ENCODE measurements around the gene MGME1.
"Not testable (repeated sequence)": the region's sequence is repeated elsewhere in the genome, so short reads cannot be mapped to it uniquely, and the experiment has no call there.

The MGME1 gene

GRCh38 chr20:17941087-17941825 is 27.6 kb upstream of the MGME1 start:
- no peak for DNase-seq

DNA sequence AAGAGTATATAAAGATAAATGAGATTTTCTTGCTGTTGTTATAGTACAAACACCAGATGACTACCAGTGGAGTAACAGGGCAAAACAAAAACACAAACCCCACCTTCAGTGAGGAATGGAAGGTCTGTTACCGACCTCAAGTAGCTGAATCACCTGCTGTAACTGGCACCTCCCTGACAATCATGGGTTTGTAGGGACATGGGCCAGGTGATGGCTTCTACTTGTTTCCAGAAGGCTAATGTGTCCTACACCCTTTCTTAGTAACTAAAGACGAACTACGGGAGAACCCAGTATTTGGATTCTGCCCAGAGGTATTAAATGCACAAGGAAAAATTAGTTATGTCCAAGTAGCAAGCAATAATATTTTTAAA is 27.0 kb upstream of the MGME1 start:
- no peak for DNase-seq

DNA sequence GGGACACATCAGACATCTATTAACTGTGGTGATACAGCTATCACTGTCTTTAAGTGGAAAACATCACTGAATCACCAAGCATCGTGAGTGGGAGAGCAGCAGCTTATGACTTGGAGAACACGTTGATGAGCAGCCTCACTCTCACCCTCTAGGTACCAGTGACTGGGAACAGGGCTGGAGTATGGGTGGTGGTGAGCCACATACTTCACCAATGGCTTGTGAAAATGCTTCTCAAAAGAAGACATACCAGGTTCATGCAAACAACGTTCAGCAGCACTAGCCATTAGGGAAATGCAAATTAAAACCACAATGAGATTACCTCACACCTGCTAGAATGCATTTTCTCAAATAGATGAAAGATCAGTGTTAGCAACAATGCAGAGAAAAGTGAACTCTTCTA is 25.5 kb upstream of the MGME1 start:
- DNase-seq, result no peak

DNA sequence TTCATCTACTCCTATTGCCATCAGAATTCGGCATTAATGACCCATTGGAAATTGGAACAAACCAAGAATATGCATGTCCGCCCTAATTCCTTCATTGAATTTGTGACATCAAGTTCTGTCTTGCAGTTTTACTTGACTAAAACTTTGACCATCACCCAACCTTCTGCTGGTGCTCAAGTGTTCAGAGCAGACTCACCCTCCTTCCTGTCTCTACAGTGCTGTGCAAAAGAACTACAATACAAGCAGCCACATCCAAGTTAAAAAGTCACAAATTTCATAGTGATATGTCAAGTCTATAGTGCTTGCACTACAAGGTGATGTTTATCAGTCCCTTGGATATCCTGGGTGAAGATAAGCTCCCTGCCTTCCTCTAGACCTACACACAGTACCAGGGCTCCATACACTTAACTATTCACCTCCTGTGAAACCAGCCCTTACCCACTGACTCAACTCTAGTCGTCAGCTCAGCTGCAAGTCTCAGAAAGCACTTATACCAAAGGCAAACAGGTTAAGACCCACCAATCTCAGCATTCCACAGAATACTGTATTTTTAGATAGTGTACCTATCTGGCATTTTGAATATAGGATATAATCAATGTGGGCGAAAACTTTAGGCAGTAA is 23.9 kb upstream of the MGME1 start:
- no peak for DNase-seq

DNA sequence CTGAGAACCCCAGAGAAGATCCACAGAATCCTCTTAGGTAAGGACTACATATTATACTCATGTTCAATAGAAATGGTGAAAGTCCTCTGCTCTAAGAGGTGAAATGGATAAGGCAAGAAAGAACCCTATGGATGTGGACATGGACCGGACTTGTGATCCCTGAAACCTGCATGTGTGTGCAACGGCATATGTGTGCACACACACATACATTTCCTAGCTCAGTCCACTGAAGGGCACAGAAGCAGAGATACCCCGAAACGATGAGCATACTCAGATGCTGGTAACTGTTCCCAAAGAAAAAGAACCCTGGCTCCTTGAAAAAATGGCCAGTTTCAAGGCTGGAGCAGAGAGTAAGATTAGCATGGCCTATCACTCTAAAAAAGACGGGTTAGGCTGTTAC is 22.8 kb upstream of the MGME1 start:
- no peak for DNase-seq

GRCh38 chr20:17946572-17947473 is 22.0 kb upstream of the MGME1 start:
- no peak for DNase-seq

GRCh38 chr20:17947474-17947815 is 21.4 kb upstream of the MGME1 start:
- no peak for DNase-seq

DNA sequence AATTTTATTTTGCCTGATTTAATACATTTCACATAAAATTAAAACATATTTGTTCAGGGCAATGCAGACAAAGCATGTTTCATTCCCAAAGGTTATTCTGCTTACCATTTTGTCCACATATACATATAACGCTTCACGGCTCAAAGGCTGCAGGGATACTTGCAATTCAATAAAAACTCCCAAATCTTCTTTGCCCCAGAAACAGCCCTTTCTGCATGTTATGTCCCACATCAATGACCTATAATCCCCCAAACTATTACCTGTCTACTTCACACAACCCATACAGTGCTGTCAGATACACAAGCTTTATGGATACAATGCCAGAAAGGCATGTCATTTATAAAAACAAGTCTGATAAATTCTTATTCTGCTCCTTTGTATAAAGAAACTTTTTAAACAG is 20.4 kb upstream of the MGME1 start:
- DNase-seq, result no peak

- DNase-seq, result no peak
Observed at GRCh38 chr20:17949899-17950298, 18.9 kb upstream of the MGME1 start.

GRCh38 chr20:17950670-17951069 is 18.1 kb upstream of the MGME1 start:
- DNase-seq, result no peak

DNA sequence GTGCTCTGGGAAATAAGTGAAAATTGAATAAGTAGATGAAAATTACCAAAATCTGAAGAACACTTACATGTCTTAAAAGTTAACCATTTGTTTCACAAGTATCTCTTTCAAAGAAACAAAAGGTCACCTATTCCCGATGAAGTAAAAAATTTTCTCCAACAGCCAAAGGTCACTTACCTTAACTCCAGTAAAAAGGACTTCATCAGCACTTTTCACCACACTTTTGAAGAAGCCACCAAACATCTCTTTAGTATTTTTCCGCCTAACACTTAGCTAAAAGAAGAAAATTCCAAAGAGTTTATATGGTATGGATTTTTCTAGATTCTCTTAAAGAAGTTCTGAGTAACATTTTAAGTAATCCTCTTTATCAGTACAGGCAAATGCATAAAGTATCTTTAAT is 17.5 kb upstream of the MGME1 start:
- DNase-seq, result no peak

DNA sequence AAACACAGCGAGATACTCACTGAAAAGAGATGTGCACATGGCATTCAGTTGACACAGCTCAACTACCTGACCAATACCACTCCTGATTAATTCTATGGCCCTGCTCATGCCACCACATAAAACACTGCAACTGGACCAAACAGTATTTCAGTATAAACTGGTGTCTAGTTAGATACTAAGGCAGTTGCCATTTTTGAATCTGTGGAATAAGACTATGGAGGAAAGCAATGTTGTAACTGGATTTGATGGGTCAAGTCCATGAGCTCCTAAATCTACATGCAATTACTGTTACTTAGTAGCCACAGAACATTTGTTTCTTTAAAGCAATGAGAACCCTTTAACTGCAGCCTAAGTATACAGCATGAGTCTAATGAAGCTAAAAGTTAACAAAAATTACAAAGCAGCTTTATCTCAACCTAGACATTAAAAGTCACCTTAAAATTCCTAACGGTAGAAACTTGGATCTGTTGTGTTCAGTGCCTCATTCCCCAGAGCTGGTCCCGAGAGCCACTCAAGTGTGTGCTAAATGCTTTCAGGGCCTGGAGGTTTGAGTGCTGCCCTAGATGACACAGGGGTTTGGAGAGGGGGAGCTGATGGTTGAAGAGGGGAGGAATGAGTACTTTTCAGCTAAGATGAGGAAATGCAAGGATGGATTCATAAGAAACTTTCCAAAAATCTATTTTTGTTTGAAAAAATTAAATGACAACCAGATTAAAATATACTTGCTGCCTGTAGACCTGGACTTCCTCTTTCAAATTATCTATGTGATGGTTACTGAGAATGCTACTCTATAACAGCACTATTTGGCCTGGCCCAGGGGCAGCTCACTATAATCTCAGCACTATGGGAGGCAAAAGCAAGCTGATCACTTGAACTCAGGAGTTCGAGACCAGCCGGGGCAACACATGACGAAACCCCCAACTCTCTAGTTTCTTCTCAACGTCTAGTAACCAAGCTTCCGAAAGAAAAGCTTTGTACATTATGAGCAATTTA is 15.8 kb upstream of the MGME1 start:
- DNase-seq, result no peak

DNA sequence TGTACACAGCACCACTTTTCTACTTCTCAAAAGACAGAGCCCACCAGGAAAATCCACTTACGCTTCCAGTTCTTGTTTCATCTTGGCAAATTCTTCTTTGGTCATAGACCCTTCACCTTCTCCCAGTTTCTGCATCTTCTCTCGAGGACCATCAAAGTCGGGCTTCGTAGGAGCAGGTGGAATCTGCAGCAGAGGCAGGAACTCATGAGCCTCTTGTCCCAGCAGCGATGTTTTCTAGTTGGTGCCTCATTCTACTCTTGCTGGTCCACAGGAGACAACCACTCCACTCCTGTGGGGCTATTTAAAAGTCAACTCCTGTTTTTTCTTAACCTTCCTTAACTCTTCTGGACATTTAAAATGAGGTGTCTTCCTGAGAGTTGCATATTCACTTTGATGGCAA is 14.9 kb upstream of the MGME1 start:
- no peak for DNase-seq

GRCh38 chr20:17955302-17955701 is 13.5 kb upstream of the MGME1 start:
- no peak for DNase-seq

DNA sequence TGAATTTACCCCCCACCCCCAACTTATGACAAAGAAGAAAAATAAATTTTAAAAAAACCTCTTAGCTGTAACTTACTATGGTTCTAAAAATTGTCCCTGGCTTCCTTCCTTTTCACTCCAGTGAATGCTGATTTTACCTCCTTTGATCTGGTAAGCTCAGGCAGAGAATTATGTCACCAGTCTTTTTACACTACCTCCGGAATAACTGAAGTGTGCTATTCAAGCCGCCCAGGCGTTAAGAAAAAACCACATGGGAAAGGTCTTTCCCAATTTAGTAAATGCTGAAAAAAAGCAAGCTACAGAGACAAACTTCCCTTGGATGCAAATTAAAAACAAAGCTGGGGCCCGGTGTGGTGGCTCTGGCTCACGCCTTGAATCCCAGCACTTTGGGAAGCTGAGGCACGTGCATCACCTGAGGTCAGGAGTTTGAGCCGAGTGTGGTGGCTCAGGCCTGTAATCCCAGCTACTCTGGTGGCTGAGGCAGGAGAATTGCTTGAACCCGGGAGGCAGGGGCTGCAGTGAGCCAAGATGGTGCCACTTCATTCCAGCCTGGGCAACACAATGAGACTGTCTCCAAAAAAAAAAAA is 12.6 kb upstream of the MGME1 start:
- DNase-seq, result no peak

DNA sequence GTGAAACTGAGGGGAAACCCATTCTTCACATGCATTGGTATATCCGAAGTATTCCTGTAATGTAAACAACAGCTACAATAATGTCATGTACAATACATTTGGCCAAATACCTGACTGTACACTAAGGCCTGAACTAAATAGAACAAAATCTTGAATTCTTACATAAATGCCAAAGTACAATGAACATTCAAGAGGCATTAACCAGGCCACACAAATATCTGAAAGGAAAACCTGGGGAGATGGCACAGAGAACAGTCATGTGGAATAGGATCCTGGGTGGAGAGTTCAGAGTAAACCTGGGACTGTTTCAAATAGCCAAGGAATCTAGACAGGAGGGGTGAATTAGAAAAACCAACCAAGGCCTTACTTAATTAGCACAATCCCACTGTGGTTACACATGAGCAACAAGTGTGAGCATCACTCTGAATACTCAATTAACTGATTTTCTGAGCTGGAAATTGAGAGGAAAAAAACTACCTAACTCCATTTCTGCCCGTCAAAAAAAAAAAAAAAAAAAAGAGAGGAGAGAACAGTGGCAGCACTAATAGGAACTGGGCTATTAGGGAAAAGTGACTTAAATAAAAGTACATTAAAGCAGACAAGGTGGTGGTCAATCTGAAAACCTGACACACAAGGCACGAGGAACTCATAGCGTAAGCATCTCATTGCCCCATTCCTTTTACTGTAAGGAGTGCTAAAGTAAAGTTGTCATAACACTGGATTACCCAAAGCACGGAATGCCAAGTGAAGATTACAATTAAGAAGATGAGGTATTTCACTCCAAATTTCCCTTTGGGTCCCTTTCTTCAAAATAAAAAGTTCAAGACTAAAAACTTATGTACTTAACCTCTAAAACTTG is 11.1 kb upstream of the MGME1 start:
- DNase-seq, result no peak

GRCh38 chr20:17958373-17959256 is 10.2 kb upstream of the MGME1 start:
- DNase-seq, result no peak

DNA sequence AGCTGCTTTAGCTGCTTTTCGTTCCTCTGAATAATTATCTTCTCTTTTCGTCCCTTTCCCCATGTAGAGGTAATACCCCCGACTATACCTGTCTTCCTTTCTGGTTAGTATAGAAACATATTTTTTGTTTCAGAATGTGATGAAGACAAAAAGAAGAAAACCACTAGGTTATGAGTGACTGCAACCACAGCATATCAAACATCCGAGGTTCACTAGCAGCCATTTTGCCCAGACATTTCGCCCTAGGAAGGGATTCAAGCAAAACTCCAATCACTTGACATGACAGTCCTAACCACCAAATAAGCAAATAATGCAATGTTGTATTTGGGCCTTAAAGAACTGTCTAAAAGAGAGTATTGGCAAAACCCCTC is 9.6 kb upstream of the MGME1 start:
- no peak for DNase-seq

DNA sequence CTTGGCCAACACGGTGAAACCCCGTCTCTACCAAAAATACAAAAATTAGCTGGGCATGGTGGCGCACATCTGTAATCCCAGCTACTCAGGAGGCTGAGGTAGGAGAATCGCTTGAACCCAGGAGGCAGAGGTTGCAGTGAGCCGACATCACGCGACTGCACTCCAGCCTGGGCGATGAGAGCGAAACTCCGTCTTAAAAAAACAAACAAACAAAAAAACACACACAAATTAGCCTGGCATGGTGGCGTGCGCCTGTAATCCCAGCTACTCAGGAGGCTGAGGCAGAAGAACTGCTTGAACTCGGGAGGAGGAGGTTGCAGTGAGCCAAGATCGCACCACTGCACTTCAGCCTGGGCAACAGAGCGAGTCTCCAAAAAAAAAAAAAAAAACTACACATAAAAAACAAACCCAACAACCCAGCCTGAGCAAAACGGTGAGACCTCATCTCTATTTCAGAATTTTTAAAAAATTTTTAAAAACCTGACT is 8.4 kb upstream of the MGME1 start:
- not testable (repeated sequence) for DNase-seq
